Panc1 (cell line): ENCODE data around the gene MYO19. TPM values are rescaled to one million over a fixed set of nuclear protein-coding genes. Genes with fewer than 3 reads are reported as not detected.
"Not testable (repeated sequence)": the region's sequence is repeated elsewhere in the genome, so short reads cannot be mapped to it uniquely, and the experiment has no call there.

Experiments used
- ATAC-seq: fragments of 200-7000 bp; cut with Tn5 transposase; 2 replicates; pipeline ENCODE4 v1.9.1; 2020; ENCODE audit warnings: mild to moderate bottlenecking, moderate library complexity
- BruUV-seq: library from RNA; stranded (reverse); fragments of 400-500 nt; replicated peaks from 2 replicates; lab custom pipeline; 2021; lab: Mats Ljungman, UMichigan
- CTCF ChIA-PET: fragments of 300-600 bp; sonication (Branson Sonifier 250); formaldehyde crosslinking; loops from one replicate; lab custom pipeline; 2022; ENCODE audit warnings: antibody characterized with exemption; lab: Charles Lee
- POLR2A ChIA-PET: fragments of 300-600 bp; sonication (Branson Sonifier 250); formaldehyde crosslinking; loops from one replicate; lab custom pipeline; 2022; ENCODE audit warnings: antibody characterized with exemption; lab: Charles Lee
- DNase-seq: peaks from one replicate; pipeline ENCODE4 v3.0.0-alpha.2; 2010; ENCODE audit warnings: low read depth, low spot score
- H3K27ac ChIP-seq: 2 replicates; pipeline ENCODE4 v1.5.1; 2011; ENCODE audit warnings: mild to moderate bottlenecking, low read length, inconsistent platforms
- H3K27me3 ChIP-seq: fragments of 200-500 bp; sonication (Bioruptor generic); 2 replicates; pipeline ENCODE4 v1.6.0; 2014; ENCODE audit warnings: low read length, inconsistent platforms; ENCODE audit not compliant: control insufficient read depth, insufficient read depth
- H3K36me3 ChIP-seq: fragments of 200-500 bp; sonication (Bioruptor generic); 2 replicates; pipeline ENCODE4 v1.5.1; 2014; ENCODE audit warnings: inconsistent platforms, mild to moderate bottlenecking, low read length, moderate library complexity; ENCODE audit not compliant: control insufficient read depth, insufficient read depth
- H3K4me1 ChIP-seq: 2 replicates; pipeline ENCODE4 v1.5.1; 2011; ENCODE audit warnings: inconsistent platforms, mild to moderate bottlenecking, low read length, moderate library complexity; ENCODE audit not compliant: control insufficient read depth, insufficient read depth
- H3K4me3 ChIP-seq, 2 experiments: 2 replicates each; pipeline ENCODE4 v1.5.1; 2011 to 2012; ENCODE audit warnings: low read depth in 2 of 2, low read length in 2 of 2, mild to moderate bottlenecking in 2 of 2, inconsistent platforms in 1 of 2, moderate library complexity in 1 of 2
- H3K9me3 ChIP-seq: fragments of 200-500 bp; sonication (Bioruptor generic); 2 replicates; pipeline ENCODE4 v1.5.1; 2014; ENCODE audit warnings: low read depth, mild to moderate bottlenecking, inconsistent platforms, low read length, moderate library complexity; ENCODE audit not compliant: control insufficient read depth, insufficient read depth
- CTCF ChIP-seq: fragments of 450-650 bp; IDR thresholded peaks from 2 replicates; pipeline ENCODE4 v1.5.1; 2017; ENCODE audit warnings: mild to moderate bottlenecking
- POLR2AphosphoS5 ChIP-seq: IDR thresholded peaks from 2 replicates; pipeline ENCODE4 v1.6.1; 2012; ENCODE audit warnings: mild to moderate bottlenecking, low read depth, low read length, moderate library complexity
- REST ChIP-seq, 2 experiments: IDR thresholded peaks; 2 replicates each; pipeline ENCODE4 v1.6.1; 2011 to 2012; ENCODE audit warnings: low read depth in 2 of 2, control low read depth in 1 of 2, low read length in 1 of 2, mild to moderate bottlenecking in 1 of 2, moderate library complexity in 1 of 2; ENCODE audit not compliant: insufficient read depth in 1 of 2
- SIN3A ChIP-seq: IDR thresholded peaks from 2 replicates; pipeline ENCODE4 v1.6.1; 2012; ENCODE audit warnings: low read depth, mild to moderate bottlenecking, low read length, moderate library complexity, borderline replicate concordance; ENCODE audit not compliant: insufficient read depth
- TCF7L2 ChIP-seq: IDR thresholded peaks from 2 replicates; pipeline ENCODE4 v1.6.1; 2011; ENCODE audit warnings: mild to moderate bottlenecking, low read depth, low read length, inconsistent platforms
- in situ Hi-C: cut with HindIII; loops from 2 replicates; pipeline ENCODE4 v1.10.0; 2016; ENCODE audit warnings: low sequenced_read_pairs, low pct_unique_long_range_greater_than_20kb
- intact Hi-C: fragments of 100-400 bp; cut with micrococcal nuclease; formaldehyde crosslinking; loops from one replicate; pipeline ENCODE4 v1.10.0; 2022; ENCODE audit not compliant: unreplicated experiment
- total RNA-seq: library from RNA; stranded (reverse); gene quantifications from one replicate; pipeline ENCODE4 v1.2.1, GENCODE V29; 2021; ENCODE audit not compliant: unreplicated experiment

The MYO19 gene
- total RNA-seq, 1 experiment from 2014 or later = 88.0 TPM

- H3K27me3 ChIP-seq = no peaks in the 10 kb centered on the region
- intact Hi-C loops (no loop called here), in situ Hi-C loops (no loop called here)
- CTCF ChIA-PET = no interaction called here
- no peaks in the 10 kb centered on the region for H3K9me3 ChIP-seq
- ATAC-seq = no peak
- DNase-seq = no peak
- peaks cover 7% of the 10 kb centered on the region; the same call in 1 of the 2 replicates for H3K36me3 ChIP-seq
- TF ChIP-seq POLR2AphosphoS5 (no peak), TCF7L2 (no peak), REST (IDR thresholded peaks at IDR 0.05; ENCODE audit: insufficient read depth in 1 of 2, low read depth in 2 of 2, low read length in 1 of 2) (no peak), CTCF (no peak), SIN3A (no peak)
- no peaks in the 10 kb centered on the region; the same call in 1 of the 2 replicates for H3K4me1 ChIP-seq
- POLR2A ChIA-PET = no interaction called here
- no TSS peak for BruUV-seq
- H3K4me3 ChIP-seq = peak overlapping the region; percentile 81 to 89
- peak overlapping the region; percentile 81 for H3K27ac ChIP-seq
These were observed 48.9 kb downstream of the MYO19 start for GRCh38 chr17:36485805-36486203.

DNA sequence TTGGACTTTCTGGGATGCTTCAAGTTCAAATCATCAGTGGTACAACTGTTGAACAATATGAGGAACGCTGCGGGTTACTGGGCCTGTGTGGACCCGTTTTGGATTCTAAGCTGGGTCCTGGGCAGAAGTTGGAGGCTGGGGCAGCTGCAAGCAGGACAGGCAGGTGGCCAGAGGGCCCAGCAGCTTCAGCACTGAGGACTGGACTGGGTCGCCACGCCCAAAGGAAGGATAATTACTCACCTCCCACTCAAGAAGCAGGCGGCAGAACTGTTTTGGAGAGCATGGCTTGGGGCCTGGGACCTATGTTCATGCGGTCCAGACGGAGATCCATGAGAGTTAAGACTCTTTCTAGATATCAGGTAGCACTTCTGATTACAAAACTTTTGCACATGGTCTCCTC lies 49.6 kb downstream of the MYO19 start:
- DNase-seq (no peak), ATAC-seq (no peak)
- intact Hi-C loops (no loop called here), in situ Hi-C loops (no loop called here)
- Histone ChIP-seq H3K4me1 (no peaks in the 10 kb centered on the region; the same call in 1 of the 2 replicates), H3K36me3 (peaks cover 7% of the 10 kb centered on the region; the same call in 1 of the 2 replicates), H3K27ac (no peak overlapping the region), H3K27me3 (no peaks in the 10 kb centered on the region), H3K9me3 (no peaks in the 10 kb centered on the region), H3K4me3 (no peak overlapping the region)
- CTCF ChIA-PET = no interaction called here
- POLR2A ChIA-PET = no interaction called here
- TF ChIP-seq CTCF = no peak
- no peak for TF ChIP-seq TCF7L2
- TF ChIP-seq SIN3A = no peak
- TF ChIP-seq POLR2AphosphoS5 = no peak
- BruUV-seq = no TSS peak

DNA sequence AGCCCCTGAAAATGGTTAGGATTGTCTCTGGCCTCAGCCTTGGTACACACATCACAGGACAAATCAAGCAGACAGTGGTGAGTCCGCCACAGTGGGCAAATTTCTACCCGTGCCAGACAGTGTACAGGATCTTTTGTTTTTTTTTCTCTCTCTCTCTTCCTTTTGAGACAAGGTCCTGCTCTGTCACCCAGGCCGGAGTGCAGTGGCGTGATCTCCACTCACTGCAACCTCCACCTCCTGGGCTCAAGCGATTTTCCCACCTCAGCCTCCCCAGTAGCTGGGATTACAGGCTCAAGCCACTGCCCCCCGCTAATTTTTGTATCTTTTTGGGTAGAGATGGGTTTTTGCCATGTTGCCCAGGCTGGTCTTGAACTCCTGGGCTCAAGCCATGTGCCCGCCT lies 50.6 kb downstream of the MYO19 start:
- in situ Hi-C loops, H3K4me1 ChIP-seq, H3K27ac ChIP-seq, H3K9me3 ChIP-seq, intact Hi-C loops, BruUV-seq, CTCF ChIA-PET, H3K4me3 ChIP-seq, POLR2A ChIA-PET, ATAC-seq, H3K27me3 ChIP-seq, H3K36me3 ChIP-seq, DNase-seq: not testable (repeated sequence)
